ENCODE measurements around the gene MT1M.

MT1M gene

DNA sequence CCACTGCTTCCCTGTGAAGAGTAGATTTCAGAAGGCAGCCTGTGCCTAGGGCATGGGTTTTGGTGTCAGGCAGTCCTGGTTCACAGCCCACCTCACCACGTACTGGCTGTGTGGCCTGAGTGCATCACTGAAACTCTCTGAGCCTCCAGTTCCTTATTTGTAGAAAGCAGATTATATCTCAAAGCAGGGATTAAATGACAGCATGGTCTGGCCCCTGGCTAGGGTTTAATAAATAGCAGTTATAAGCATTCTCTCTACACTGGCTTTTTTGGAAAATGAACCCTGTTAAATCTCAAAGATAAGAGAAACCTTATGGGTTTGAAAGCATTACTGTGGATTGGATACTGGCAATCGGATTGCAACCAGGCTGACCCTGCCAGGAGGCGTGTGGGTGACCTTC, 2.9 kb upstream of the MT1M start:
- no peak for DNase-seq

GRCh38 chr16:56630134-56630533, 2.3 kb upstream of the MT1M start:
- DNase-seq = peak in 1 of 5 experiments; percentile 45

- DNase-seq = no peak
These were observed 1.3 kb upstream of the MT1M start for GRCh38 chr16:56631197-56631596.

DNA sequence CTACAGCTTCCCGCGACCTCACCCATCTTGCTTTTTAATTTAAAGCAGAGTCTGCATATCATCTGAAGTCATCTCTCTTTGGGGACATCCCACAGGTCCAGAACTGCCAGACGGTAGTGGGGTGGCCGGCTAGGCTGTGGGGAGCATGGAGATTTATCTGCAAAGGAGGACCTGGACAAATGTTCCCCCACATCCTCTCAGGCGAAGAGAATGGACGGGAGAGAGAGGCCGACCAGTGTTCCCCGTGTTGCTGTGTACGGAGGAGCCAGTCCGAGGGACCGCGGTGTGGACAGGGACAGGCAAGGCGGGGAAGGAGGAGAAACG, 665 bp upstream of the MT1M start:
- DNase-seq = no peak

DNA sequence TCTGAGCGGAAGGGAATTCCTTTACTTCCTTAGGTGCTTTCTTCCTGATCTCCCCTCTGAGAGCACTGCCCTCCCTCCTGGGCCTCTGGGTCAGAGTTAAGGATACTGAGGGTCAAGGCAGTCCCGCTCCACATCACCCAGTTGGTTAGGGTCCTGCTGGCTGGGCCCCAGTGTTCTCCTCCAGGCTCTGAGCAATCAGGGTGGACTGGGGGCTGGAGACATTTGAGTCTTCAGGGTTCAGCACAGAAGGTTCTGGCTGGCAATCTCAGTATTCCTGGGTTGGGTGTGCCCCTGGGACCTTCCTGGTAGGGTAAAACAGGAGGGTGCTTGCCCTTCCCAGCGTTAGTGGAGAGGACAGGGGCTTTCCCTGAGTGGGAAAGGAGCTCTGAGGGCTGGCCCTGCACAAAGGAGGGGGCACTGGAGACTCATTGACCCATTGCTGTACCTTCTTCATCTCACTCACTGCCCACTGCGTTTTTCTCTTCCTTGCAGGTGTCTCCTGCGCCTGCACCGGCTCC, 448 bp downstream of the MT1M start:
- no peak for DNase-seq

DNA sequence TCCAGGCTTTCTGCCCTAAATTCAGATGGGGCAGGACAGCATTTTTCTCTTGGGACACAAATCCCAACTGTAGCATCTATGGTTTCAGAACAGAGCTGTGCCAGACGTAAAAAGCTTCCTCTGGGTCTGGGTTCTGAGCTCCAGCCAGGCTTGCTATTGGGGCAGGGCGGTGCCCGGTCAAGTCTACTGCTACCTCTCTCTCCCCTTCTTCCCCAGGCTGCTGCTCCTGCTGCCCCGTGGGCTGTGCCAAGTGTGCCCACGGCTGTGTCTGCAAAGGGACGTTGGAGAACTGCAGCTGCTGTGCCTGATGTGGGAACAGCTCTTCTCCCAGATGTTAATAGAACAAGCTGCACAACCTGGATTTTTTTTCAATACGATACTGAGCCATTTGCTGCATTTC, 1.1 kb downstream of the MT1M start:
- no peak for DNase-seq

GRCh38 chr16:56634715-56635440, 2.4 kb downstream of the MT1M start:
- no peak for DNase-seq

DNA sequence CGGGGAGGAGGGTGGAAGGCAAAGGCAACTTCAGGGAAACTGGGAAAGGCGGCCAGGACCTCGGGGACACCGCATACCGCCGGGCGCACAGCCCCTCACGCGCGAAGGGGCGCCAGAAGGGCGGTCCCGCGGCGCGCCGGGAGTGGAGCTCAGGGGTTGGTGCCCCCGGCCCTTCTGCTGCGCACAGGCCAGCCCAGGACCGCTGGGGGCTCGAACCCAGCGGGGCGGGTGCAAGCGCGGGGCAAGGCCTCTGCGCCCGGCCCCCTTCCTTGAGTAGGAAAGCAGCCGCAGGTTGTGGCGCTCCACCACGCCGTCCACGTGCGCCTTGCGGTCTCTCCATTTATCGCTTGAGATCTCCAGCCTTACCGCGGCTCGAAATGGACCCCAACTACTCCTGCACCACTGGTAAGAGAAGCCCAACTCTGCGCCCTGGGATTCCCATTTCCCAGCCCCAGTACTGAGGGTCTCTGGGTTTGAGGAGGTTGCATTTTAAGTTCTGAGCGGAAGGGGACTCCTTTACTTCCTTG, 3.0 kb downstream of the MT1M start:
- DNase-seq = peak in 1 of 5 experiments; percentile 43

GRCh38 chr16:56636616-56637413, 4.4 kb downstream of the MT1M start:
- no peak for DNase-seq

GRCh38 chr16:56637814-56638750, 5.6 kb downstream of the MT1M start, which contains the start of gene MT1A:
MT1A (plus strand) TSS chr16:56638666; CDS start chr16:56638739, 73 bp downstream.
- DNase-seq = peak in 1 of 5 experiments; percentile 53

DNA sequence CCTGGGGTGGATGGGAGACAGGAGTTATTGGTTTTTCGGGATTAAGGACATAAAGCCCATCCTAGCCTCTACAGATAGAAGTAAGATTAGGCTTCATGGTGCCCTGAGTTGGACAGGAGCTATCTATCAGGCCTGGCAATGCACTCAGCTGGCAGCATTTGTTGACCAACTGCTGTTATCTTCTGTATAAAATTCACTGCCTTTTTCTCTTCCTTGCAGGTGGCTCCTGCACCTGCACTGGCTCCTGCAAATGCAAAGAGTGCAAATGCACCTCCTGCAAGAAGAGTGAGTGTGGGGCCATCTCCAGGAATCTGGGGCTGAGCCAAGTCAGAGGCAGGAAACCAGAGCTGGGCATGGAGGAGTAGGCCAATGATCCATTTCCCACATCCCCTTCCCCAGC, 6.6 kb downstream of the MT1M start:
- no peak for DNase-seq

GRCh38 chr16:56640076-56640475, 7.6 kb downstream of the MT1M start:
- no peak for DNase-seq

GRCh38 chr16:56641166-56641565, 8.7 kb downstream of the MT1M start:
- no peak for DNase-seq

DNA sequence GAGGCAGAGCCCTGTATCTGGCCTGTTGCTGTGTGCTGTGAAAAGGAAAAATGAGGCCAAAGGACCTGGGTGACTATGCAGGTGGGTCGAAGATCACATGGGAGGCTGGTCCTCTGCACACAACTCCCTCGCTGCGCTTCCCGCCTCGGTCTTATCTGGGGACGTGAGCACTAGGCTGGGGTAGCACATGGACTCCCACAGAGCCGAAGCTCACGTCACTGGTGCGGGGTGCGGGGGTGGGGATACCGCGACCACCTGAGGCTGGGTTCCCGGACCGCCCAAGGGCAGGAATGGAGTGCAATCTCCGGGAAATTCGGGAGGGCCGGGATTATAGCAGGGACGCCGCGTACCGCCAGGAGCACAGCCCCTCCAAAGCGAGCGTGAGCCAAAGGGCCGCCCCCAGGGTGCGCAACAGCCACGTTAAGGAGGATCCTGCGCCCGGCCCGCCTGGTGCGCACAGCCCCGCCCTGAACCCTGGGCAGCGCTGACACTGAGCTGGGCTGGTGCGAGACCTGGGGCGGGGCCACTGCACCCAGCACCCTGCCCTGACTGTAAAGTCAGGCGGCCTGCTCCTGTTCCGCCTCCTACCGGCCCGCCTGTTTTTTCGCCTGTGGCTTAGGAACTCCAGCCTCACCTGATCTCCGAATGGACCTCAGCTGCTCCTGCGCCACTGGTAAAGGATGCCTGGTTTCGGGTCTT, 10.8 kb downstream of the MT1M start:
- peak; percentile 31 to 91 (median 62) for DNase-seq

GRCh38 chr16:56643833-56644232, 11.4 kb downstream of the MT1M start:
- DNase-seq = no peak

- DNase-seq = no peak
These were observed 12.9 kb downstream of the MT1M start for GRCh38 chr16:56645311-56645710.

DNA sequence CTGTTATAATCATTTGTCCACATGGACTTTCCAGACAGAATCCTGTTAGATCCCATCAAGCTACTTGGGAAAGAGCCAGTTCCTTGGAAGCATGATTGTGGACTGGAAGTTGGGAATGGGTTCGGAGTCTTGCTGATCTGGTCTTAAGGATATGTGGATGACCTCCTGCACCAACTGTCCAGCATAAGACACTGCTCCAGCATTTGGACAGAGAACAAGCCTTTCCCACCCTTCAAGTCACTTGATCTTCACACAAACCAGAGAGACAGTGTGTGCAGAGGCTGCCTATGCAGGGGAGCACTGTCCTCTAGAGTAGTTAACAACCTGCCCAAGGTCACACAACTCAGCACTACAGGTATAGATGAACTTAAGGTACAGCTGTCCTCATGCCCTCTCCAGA, 13.4 kb downstream of the MT1M start:
- DNase-seq = no peak

DNA sequence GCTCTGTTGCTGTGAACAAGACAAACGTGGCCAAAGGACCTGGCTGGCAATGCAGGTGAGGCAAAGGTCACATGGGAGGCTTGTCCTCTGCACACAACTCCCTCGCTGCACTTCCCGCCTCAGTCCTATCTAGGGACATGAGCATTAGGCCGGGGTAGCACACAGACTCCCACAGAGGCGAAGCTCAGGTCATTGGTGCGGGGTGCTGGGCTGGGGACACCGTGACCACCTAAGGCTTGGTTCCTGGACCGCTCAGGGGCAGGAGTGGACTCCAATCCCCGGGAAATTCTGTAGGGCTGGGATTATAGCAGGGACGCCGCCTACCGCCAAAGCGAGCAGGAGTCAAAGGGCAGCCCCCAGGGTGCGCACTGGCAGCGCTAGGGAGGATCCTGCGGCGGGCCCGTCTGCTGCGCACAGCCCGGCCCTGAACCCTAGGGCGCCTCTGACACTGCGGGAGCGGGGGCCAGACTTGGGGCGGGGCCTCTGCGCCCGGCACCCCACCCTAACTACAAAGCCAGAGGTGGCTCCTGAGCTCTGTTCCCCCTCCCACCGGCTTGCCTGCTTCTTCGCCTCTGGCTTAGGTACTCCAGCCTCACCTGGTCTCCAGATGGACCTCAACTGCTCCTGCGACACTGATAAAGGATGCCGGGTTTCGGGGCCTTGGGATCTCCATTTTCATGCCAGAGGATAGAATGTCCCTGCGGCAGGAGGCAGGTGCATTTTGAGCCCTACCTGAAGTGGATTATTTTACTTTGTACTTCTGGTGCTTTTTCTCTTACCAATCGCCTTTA, 15.4 kb downstream of the MT1M start:
- no peak for DNase-seq

GRCh38 chr16:56649271-56649670, 16.8 kb downstream of the MT1M start:
- no peak for DNase-seq

GRCh38 chr16:56649820-56650219, 17.4 kb downstream of the MT1M start:
- no peak for DNase-seq

DNA sequence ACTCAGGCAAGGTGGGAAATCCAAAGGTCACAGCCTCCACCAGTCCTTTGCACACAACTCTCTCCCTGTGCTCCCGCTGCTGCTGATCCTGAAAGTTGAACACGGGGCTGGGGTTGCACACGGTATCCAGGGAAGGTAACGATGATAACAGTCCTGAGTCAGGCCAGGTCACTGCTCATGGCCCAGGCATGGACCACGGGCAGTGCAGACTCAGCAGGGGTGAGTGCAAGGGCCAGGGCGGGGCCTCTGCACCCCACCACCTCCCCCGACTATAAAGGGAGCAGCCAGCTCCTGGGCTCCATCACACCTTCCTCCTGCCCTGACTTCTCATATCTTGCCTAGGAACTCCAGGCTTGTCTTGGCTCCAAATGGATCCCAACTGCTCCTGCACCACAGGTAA, 19.1 kb downstream of the MT1M start, which contains the start of gene MT1B:
MT1B (plus strand) TSS at position 301 of the 400 bp plus-strand sequence; CDS start at position 369, 68 bp downstream.
- no peak for DNase-seq
